HT1080 (cell line): ENCODE measurements around the gene HDAC3. TPM values are rescaled to one million over a fixed set of nuclear protein-coding genes. Genes with fewer than 3 reads are reported as not detected.
A peak's percentile ranks its signal among the peaks of the same experiment; 100 is the strongest.

ENCODE experiments used
- DNase-seq: peaks from one replicate; pipeline ENCODE4 v3.0.0-alpha.2; 2015; ENCODE audit warnings: low read depth
- polyA plus RNA-seq, 2 experiments: library from polyadenylated mRNA; depleted of rRNA; stranded (reverse); fragments of >200 nt; gene quantifications; 2 replicates each; pipeline ENCODE4 v1.2.3, GENCODE V29; 2015
- total RNA-seq: library from RNA; depleted of rRNA; stranded (reverse); fragments of >200 nt; shearing (Covaris generic); gene quantifications from 2 replicates; pipeline ENCODE4 v1.2.3, GENCODE V29; 2014; rRNA removed

The HDAC3 gene
- total RNA-seq: 86.7 and 104 TPM in 2 replicates
- polyA plus RNA-seq (2015; cell fraction: cytosol; rRNA removed): 52.6 and 53.8 TPM in 2 replicates
- 77.6 and 85.8 TPM in 2 replicates for polyA plus RNA-seq (2015; cell fraction: nucleus; rRNA removed)

GRCh38 chr5:141636413-141637122 is at the start of gene HDAC3, which contains the start of gene RELL2:
TSS of gene HDAC3 (minus strand) at chr5:141636849. CDS start at chr5:141636790, 59 bp downstream.
TSS of gene RELL2 (plus strand) at chr5:141636997. CDS start at chr5:141638226, 1,229 bp downstream.
- DNase-seq: peak; percentile 91

DNA sequence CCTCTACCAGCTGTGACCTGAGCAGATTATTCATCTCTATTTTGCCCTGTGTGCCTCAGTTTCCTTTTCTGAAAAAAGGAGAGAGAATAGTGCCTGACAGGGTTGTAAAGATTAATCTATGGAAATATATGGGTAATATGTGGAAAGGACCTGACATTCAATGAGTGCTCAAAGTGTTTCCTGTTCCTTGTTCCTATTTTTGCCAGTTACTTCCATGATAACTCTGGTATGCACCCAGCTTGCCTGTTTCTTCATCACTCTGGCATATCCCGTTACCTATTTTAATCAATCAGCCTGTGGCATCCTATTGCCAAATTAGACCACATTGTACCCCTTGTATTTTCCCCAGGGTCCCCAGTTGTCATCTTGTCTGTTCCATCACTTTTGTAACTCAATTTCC is 48.9 kb upstream of the HDAC3 start:
- no peak for DNase-seq

DNA sequence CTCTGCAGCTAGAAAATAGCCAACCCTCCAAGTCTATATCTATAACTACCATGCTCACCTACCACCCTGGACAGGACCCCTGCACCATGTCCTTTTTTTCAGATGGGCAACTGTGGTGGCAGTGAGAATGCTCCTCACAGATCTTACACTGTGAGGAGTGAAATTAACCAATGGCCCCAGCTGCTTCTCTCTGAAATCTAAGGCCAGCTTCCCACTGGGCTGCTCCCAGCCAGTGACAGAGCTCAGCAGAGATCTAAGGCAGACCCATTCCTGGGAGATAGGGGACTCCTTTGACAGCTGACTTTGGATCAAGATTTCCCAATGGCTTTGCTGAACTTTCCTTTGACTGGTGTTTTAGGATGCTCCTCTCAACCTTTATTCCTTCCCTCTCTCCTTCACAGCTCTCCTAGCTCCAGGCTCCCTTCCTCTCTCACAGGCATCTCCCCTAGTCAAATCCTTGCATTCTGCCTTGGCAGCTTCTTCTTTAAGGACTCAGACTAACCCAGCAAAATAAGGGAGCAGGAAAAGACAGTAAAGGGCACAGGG is 47.0 kb upstream of the HDAC3 start:
- DNase-seq: no peak

GRCh38 chr5:141681695-141682641 is 45.3 kb upstream of the HDAC3 start, which contains the start of gene ARAP3:
TSS of gene ARAP3 (minus strand) at chr5:141682230. CDS start at chr5:141680486, 1,744 bp downstream.
- peak; percentile 78 for DNase-seq

- DNase-seq: no peak
These were observed 44.6 kb upstream of the HDAC3 start for GRCh38 chr5:141681295-141681694.

- DNase-seq: peak; percentile 82
These were observed 44.1 kb upstream of the HDAC3 start for GRCh38 chr5:141680751-141681201.

GRCh38 chr5:141680178-141680577 is 43.5 kb upstream of the HDAC3 start:
- no peak for DNase-seq

GRCh38 chr5:141677415-141677814 is 40.8 kb upstream of the HDAC3 start:
- DNase-seq: no peak

GRCh38 chr5:141675672-141676071 is 39.0 kb upstream of the HDAC3 start:
- no peak for DNase-seq

DNA sequence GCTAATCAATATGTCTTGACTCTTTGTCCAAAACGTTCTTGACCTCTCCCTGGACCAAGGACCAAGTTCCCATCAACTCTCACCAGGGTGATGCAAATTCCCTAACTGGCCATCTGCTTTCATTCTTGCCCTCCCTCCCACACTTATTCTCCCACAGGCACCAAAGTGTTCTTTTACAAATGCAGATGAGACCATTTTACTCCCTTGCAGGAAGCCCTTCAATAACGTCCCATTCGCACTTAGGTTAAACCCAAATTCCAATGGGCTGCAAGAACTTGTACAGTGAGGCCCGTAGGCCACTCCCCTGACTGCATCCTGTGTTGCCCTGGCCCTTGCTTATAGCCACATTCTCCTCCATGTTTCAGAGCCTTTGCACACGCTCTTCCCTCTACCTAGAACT is 38.1 kb upstream of the HDAC3 start:
- DNase-seq: no peak

- no peak for DNase-seq
These were observed 36.5 kb upstream of the HDAC3 start for GRCh38 chr5:141672841-141673813.

GRCh38 chr5:141672071-141672840 is 35.6 kb upstream of the HDAC3 start:
- no peak for DNase-seq

DNA sequence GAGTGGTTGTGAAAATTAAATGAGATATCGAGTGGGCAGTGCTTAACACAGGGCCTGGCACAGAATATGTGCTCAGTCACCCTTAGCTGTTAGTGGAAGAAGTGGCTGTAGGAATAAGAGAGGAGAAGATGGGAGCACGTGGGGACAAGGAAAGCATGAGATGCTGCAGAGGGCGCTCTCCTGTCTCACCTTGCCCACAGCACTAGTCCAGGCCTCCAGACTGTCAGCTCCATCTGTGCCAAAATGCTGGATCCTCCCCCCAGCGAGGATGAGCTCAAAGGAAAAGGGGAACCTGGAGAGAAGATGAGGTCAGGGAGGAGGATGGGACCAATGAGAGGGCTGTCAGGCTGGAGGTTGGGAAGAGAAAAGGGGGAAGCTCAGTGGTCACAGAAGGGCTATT is 32.9 kb upstream of the HDAC3 start:
- no peak for DNase-seq

- no peak for DNase-seq
These were observed 32.1 kb upstream of the HDAC3 start for GRCh38 chr5:141668601-141669265.

DNA sequence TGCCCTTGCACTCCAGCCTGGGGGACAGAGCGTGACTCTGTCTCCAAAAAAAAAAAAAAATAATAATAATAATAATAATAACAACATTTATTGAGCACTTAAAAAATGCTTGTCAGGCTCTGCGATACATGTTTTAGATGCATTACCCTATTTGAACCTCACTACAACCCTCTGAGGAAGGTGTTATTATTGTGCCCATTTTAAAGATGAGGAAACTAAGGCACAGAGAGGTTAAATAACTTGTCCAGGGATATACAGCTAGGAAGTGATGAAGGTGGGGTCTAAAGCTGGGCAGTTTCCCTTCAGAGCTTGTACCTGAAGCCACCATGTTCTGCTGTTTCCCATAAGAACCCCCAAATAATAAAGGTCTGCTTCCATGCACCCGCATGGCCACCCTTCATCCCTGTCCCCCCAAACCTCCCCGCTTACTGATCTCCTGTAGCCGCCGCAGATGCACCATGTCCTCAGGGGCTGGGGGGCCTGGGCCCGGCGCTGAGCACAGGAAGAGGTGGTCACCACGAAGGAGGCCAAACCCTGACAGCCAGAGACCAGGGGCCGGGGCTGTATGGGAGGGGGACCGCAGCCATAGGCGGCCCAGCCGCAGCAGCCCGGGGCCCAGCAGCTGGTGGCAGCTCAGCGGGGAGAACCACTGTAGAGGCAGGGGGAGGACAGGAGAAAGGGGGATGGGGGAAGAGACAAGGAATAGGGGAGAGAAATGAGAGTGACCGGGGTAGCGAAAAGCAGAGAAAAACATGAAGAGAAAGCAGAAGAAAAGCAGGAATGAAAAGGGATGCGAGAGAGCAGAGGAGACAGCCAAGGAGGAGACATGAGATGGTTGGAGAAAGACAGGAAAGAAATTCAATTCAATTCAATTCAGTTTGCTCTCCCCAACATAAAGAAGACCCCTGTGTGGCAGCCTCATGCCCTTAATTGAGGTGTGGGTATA is 29.6 kb upstream of the HDAC3 start:
- no peak for DNase-seq

DNA sequence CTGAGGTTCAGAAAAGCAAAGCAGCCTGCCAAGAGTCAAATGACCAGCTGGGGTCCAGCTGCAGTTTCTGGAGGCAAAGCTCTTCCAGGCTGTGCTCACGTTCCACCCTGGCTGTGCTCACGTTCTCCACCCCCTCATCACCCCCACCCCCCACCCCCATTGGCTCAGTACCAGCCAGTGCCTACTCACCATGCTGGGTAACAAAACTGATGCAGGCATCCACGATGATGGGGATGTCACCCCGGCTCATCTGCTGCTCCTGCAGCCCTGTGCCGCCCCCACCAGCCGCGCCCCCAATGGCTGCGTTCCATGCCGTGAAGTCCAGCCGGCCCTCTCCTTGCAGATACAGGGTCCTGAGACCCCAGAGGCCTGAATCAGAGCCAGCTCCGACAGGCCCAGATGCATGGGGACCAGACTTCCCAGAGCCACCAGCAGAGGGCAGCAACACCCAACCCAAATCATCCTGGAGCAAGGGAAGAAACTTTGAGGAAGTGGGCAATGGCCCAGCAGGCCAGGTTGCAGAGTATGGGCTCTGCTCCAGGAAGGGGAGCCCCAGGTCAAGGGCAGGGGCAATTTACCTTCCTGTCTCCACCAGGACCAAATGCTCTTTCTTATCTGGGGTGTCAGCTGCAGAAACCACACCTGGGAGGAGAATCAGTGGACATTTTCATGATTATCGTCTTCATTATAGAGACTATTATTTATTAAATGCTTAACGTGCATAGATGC is 28.2 kb upstream of the HDAC3 start:
- peak; percentile 47 for DNase-seq

DNA sequence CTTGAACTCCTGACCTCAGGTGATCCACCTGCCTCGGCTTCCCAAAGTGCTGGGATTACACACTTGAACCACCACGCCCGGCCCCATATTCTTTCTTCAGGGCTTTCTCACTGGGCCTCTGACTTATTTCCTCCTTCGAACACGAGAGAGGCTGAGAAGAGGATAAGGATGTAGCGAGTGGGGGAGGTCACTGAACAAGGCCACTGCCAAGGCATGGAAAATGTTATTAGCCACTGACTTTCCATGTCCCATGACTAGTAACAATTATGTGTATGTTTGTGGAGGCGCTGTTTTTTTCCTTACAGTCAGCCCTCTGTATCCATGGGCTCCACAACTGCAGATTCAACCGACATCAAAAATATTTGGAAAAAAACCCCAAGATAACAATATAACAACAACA is 26.9 kb upstream of the HDAC3 start:
- DNase-seq: no peak
